ENCODE results near the gene ADGRA3. TPM values are rescaled to one million over a fixed set of nuclear protein-coding genes. Genes with fewer than 3 reads are reported as not detected.

The ADGRA3 gene
- total RNA-seq, 3 donors from 2014 or later (not counting 1 experiment from before 2014, with no cell fraction given): 5.5 to 15.8 (median 8.2) TPM

DNA sequence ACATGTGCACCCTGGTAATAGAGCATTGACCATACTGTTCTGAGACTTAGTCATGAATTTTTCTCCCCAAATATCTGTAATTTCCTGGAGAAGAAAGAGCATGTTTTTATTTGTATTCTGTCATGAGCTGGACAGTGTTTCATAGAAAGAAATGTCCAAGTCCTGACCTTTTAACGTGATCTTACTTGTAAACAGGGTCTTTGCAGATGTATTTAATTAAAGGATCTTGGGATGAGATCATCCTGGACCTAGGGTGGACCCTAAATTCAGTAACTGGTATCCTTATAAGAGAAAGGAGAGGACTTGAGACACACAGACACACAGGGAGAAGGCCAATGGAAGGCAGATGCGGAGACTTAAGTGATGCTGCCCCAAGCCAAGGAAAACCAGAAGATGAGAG lies 3.6 kb downstream of the ADGRA3 start:
- no peaks in the 10 kb centered on the region for H3K9me3 Mint-ChIP-seq
- H3K4me1 Mint-ChIP-seq: peaks cover 26 to 39% of the 10 kb centered on the region in 2 donors
- H3K9me3 ChIP-seq (ENCODE audit: control insufficient read depth, insufficient read depth, low read length): no peaks in the 10 kb centered on the region
- H3K4me1 ChIP-seq (ENCODE audit: control insufficient read depth, insufficient read depth, low read length): peaks cover 10% of the 10 kb centered on the region
- TF ChIP-seq, protein P1, sequence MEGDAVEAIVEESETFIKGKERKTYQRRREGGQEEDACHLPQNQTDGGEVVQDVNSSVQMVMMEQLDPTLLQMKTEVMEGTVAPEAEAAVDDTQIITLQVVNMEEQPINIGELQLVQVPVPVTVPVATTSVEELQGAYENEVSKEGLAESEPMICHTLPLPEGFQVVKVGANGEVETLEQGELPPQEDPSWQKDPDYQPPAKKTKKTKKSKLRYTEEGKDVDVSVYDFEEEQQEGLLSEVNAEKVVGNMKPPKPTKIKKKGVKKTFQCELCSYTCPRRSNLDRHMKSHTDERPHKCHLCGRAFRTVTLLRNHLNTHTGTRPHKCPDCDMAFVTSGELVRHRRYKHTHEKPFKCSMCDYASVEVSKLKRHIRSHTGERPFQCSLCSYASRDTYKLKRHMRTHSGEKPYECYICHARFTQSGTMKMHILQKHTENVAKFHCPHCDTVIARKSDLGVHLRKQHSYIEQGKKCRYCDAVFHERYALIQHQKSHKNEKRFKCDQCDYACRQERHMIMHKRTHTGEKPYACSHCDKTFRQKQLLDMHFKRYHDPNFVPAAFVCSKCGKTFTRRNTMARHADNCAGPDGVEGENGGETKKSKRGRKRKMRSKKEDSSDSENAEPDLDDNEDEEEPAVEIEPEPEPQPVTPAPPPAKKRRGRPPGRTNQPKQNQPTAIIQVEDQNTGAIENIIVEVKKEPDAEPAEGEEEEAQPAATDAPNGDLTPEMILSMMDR (IDR thresholded peaks at IDR 0.05): no peak
- peaks cover 0 to 6% of the 10 kb centered on the region in 2 donors for H3K27me3 Mint-ChIP-seq (ENCODE audit: low read depth in 2 of 2)
- no peak overlapping the region for H3K27ac ChIP-seq (ENCODE audit: low read length)
- no peaks in the 10 kb centered on the region for H3K36me3 ChIP-seq (ENCODE audit: control insufficient read depth, insufficient read depth, low read length)
- no peak overlapping the region for H3K4me3 ChIP-seq (ENCODE audit: low read length)
- intact Hi-C loops (cut with micrococcal nuclease): no loop called here
- ATAC-seq (no peak), DNase-seq (no peak)
- 93% methylated on average over 2 of the region's 2 CpGs for WGBS (ENCODE audit: insufficient coverage)
- no peaks in the 10 kb centered on the region for H3K36me3 Mint-ChIP-seq
- H3K27ac Mint-ChIP-seq: no peak overlapping the region
- peaks cover 2% of the 10 kb centered on the region for H3K27me3 ChIP-seq (ENCODE audit: control insufficient read depth, insufficient read depth, low read length)
- peak overlapping the region; percentile 10 for H3K4me3 Mint-ChIP-seq

DNA sequence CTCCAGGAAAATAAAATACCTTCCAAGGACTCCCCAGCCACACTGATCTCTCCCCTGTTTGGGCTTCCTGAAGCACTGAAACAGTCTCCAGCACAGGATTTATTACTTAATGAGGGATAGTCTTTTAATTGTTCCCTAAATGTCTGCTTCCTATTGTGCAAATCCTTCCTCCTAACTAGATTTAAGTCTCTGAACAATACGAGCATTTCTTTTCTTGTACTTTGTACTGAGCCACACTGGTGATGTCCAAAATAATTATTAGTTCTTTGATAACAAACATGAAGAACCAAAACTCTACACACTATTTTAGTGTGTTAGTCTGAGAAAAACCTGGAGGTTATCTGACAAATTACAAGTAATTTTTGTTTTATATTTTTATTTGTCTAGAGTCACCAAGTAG lies 5.1 kb downstream of the ADGRA3 start:
- WGBS (ENCODE audit: insufficient coverage): no CpG with 5 or more reads among the region's 1 CpG
- intact Hi-C loops (cut with micrococcal nuclease): no loop called here
- peaks cover 6% of the 10 kb centered on the region for H3K4me1 ChIP-seq (ENCODE audit: control insufficient read depth, insufficient read depth, low read length)
- H3K27me3 ChIP-seq (ENCODE audit: control insufficient read depth, insufficient read depth, low read length): peaks cover 2% of the 10 kb centered on the region
- TF ChIP-seq, protein P1 (IDR thresholded peaks at IDR 0.05): no peak
- Mint-ChIP-seq H3K4me1 (peaks cover 25 to 35% of the 10 kb centered on the region in 2 donors), H3K9me3 (no peaks in the 10 kb centered on the region), H3K27me3 (ENCODE audit: low read depth in 2 of 2) (peaks cover 0 to 6% of the 10 kb centered on the region in 2 donors), H3K4me3 (no peak overlapping the region), H3K27ac (no peak overlapping the region), H3K36me3 (no peaks in the 10 kb centered on the region)
- H3K4me3 ChIP-seq (ENCODE audit: low read length): no peak overlapping the region
- no peaks in the 10 kb centered on the region for H3K9me3 ChIP-seq (ENCODE audit: control insufficient read depth, insufficient read depth, low read length)
- DNase-seq (no peak), ATAC-seq (no peak)
- H3K27ac ChIP-seq (ENCODE audit: low read length): no peak overlapping the region
- no peaks in the 10 kb centered on the region for H3K36me3 ChIP-seq (ENCODE audit: control insufficient read depth, insufficient read depth, low read length)

- Mint-ChIP-seq H3K36me3 (no peaks in the 10 kb centered on the region), H3K27ac (no peak overlapping the region), H3K4me1 (peaks cover 16 to 27% of the 10 kb centered on the region in 2 donors), H3K4me3 (no peak overlapping the region), H3K9me3 (no peaks in the 10 kb centered on the region), H3K27me3 (ENCODE audit: low read depth in 2 of 2) (peaks cover 0 to 6% of the 10 kb centered on the region in 2 donors)
- Histone ChIP-seq H3K27ac (ENCODE audit: low read length) (no peak overlapping the region), H3K36me3 (ENCODE audit: control insufficient read depth, insufficient read depth, low read length) (no peaks in the 10 kb centered on the region), H3K27me3 (ENCODE audit: control insufficient read depth, insufficient read depth, low read length) (peaks cover 2% of the 10 kb centered on the region), H3K9me3 (ENCODE audit: control insufficient read depth, insufficient read depth, low read length) (no peaks in the 10 kb centered on the region), H3K4me1 (ENCODE audit: control insufficient read depth, insufficient read depth, low read length) (no peaks in the 10 kb centered on the region), H3K4me3 (ENCODE audit: low read length) (no peak overlapping the region)
- ATAC-seq: no peak
- DNase-seq: no peak
- WGBS (ENCODE audit: insufficient coverage): 84% methylated on average over 2 of the region's 3 CpGs
- intact Hi-C loops (cut with micrococcal nuclease): no loop called here
- TF ChIP-seq, protein P1 (IDR thresholded peaks at IDR 0.05): no peak
These were observed 7.5 kb downstream of the ADGRA3 start for GRCh38 chr4:22508376-22508775.

DNA sequence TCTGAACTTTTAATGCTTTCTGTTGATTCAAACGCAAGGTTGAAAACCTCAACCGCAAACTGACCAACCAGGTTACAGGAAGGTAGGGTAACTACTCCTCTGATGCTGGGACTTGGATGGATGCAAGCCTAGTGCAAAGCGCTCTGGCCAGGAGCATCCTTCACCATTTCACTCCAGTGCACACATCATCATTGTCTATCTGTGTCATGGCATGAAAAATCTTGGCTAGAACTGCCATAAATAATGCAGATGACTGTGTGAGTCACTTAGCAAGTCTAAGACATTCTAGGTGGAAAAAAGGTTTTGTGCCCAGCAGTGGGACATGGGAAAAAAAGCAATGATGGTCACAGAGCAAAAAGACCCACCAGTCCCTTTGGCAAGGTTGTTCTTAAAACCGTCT lies 10.9 kb downstream of the ADGRA3 start:
- H3K9me3 Mint-ChIP-seq: no peaks in the 10 kb centered on the region
- H3K36me3 Mint-ChIP-seq: no peaks in the 10 kb centered on the region
- Histone ChIP-seq H3K9me3 (ENCODE audit: control insufficient read depth, insufficient read depth, low read length) (no peaks in the 10 kb centered on the region), H3K27ac (ENCODE audit: low read length) (no peak overlapping the region), H3K36me3 (ENCODE audit: control insufficient read depth, insufficient read depth, low read length) (no peaks in the 10 kb centered on the region), H3K4me1 (ENCODE audit: control insufficient read depth, insufficient read depth, low read length) (no peaks in the 10 kb centered on the region), H3K27me3 (ENCODE audit: control insufficient read depth, insufficient read depth, low read length) (no peaks in the 10 kb centered on the region), H3K4me3 (ENCODE audit: low read length) (no peak overlapping the region)
- WGBS (ENCODE audit: insufficient coverage): 97% methylated on average over 4 of the region's 4 CpGs
- ATAC-seq (no peak), DNase-seq (no peak)
- no peak overlapping the region for H3K4me3 Mint-ChIP-seq
- H3K27me3 Mint-ChIP-seq (ENCODE audit: low read depth in 2 of 2): no peaks in the 10 kb centered on the region
- intact Hi-C loops (cut with micrococcal nuclease): no loop called here
- peaks cover 15 to 25% of the 10 kb centered on the region in 2 donors for H3K4me1 Mint-ChIP-seq
- TF ChIP-seq, protein P1 (IDR thresholded peaks at IDR 0.05): no peak
- no peak overlapping the region for H3K27ac Mint-ChIP-seq

Measured in natural killer cell (primary cell).